Measurements from ENCODE around the gene BID.

DNA sequence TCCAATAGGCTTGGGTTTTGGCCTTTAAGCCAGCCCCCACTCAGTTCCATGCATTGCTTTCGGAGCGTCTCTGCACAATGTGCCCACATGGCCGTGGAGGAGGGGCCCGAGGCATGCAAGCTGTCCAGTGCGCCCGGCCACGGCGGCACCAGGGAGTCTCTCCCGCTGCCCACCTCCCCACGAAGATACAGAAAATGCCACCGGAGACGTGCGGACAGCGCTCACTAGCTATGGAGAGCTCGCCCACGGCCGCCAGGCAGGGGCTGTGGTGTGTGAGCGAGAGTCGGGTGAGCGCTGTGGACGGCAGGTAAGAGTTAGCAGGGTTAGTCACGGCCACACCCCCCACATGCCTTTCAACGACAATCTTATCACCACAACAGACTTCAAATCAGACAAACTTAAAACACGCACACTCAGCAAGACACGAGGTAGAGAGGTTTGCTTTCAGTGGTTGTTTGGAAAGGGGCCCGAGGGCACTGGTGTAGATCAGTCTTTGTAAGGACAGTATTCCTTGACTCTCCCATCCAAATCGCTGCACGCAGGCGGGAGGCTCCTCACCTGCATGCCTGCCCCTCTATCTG lies 18.7 kb upstream of the BID start:
- TF ChIP-seq, protein P1, sequence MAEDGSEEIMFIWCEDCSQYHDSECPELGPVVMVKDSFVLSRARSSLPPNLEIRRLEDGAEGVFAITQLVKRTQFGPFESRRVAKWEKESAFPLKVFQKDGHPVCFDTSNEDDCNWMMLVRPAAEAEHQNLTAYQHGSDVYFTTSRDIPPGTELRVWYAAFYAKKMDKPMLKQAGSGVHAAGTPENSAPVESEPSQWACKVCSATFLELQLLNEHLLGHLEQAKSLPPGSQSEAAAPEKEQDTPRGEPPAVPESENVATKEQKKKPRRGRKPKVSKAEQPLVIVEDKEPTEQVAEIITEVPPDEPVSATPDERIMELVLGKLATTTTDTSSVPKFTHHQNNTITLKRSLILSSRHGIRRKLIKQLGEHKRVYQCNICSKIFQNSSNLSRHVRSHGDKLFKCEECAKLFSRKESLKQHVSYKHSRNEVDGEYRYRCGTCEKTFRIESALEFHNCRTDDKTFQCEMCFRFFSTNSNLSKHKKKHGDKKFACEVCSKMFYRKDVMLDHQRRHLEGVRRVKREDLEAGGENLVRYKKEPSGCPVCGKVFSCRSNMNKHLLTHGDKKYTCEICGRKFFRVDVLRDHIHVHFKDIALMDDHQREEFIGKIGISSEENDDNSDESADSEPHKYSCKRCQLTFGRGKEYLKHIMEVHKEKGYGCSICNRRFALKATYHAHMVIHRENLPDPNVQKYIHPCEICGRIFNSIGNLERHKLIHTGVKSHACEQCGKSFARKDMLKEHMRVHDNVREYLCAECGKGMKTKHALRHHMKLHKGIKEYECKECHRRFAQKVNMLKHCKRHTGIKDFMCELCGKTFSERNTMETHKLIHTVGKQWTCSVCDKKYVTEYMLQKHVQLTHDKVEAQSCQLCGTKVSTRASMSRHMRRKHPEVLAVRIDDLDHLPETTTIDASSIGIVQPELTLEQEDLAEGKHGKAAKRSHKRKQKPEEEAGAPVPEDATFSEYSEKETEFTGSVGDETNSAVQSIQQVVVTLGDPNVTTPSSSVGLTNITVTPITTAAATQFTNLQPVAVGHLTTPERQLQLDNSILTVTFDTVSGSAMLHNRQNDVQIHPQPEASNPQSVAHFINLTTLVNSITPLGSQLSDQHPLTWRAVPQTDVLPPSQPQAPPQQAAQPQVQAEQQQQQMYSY (CRISPR knock-in tag; IDR thresholded peaks at IDR 0.05), result no peak
- TF ChIP-seq POLR2AphosphoS5 (IDR thresholded peaks at IDR 0.05; ENCODE audit: low read length), result no peak
- no peak for TF ChIP-seq POLR2A (IDR thresholded peaks at IDR 0.05; ENCODE audit: low read depth, low read length)
- TF ChIP-seq SUZ12 (IDR thresholded peaks at IDR 0.05; ENCODE audit: unreplicated experiment), result no peak
- no peak for TF ChIP-seq ZNF384 (IDR thresholded peaks at IDR 0.05; ENCODE audit: borderline replicate concordance, low read depth, low read length)
- TF ChIP-seq KDM1A (IDR thresholded peaks at IDR 0.05; ENCODE audit: borderline replicate concordance), result no peak
- no peak for TF ChIP-seq BACH1 (IDR thresholded peaks at IDR 0.05; ENCODE audit: borderline replicate concordance)
- TF ChIP-seq, protein P2, sequence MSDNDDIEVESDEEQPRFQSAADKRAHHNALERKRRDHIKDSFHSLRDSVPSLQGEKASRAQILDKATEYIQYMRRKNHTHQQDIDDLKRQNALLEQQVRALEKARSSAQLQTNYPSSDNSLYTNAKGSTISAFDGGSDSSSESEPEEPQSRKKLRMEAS (IDR thresholded peaks at IDR 0.05; ENCODE audit: low read depth, low read length), result no peak
- no peak for TF ChIP-seq SPI1 (IDR thresholded peaks at IDR 0.05; ENCODE audit: borderline replicate concordance, insufficient read depth, low read depth, low read length)
- TF ChIP-seq, protein P3, sequence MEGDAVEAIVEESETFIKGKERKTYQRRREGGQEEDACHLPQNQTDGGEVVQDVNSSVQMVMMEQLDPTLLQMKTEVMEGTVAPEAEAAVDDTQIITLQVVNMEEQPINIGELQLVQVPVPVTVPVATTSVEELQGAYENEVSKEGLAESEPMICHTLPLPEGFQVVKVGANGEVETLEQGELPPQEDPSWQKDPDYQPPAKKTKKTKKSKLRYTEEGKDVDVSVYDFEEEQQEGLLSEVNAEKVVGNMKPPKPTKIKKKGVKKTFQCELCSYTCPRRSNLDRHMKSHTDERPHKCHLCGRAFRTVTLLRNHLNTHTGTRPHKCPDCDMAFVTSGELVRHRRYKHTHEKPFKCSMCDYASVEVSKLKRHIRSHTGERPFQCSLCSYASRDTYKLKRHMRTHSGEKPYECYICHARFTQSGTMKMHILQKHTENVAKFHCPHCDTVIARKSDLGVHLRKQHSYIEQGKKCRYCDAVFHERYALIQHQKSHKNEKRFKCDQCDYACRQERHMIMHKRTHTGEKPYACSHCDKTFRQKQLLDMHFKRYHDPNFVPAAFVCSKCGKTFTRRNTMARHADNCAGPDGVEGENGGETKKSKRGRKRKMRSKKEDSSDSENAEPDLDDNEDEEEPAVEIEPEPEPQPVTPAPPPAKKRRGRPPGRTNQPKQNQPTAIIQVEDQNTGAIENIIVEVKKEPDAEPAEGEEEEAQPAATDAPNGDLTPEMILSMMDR (IDR thresholded peaks at IDR 0.05 in 2 of 3, conservative IDR thresholded peaks at IDR 0.05 in 1 of 3; ENCODE audit: control insufficient read depth in 2 of 3, extremely low read depth in 1 of 3, insufficient read depth in 1 of 3, low read depth in 3 of 3, low read length in 3 of 3), result no peak
- TF ChIP-seq, protein P4, sequence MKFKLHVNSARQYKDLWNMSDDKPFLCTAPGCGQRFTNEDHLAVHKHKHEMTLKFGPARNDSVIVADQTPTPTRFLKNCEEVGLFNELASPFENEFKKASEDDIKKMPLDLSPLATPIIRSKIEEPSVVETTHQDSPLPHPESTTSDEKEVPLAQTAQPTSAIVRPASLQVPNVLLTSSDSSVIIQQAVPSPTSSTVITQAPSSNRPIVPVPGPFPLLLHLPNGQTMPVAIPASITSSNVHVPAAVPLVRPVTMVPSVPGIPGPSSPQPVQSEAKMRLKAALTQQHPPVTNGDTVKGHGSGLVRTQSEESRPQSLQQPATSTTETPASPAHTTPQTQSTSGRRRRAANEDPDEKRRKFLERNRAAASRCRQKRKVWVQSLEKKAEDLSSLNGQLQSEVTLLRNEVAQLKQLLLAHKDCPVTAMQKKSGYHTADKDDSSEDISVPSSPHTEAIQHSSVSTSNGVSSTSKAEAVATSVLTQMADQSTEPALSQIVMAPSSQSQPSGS (IDR thresholded peaks at IDR 0.05; ENCODE audit: low read length), result no peak
- no peak for TF ChIP-seq ESRRA (IDR thresholded peaks at IDR 0.05; ENCODE audit: low read length)

All from GM12878 (cell line).